Measurements from ENCODE around the gene RHBDL1.

The RHBDL1 gene

GRCh38 chr16:652454-653305 lies 22.8 kb upstream of the RHBDL1 start:
- DNase-seq (ENCODE audit: low read depth in 2 of 2) = no peak

- DNase-seq (ENCODE audit: low read depth in 2 of 2) = no peak
These were observed 21.4 kb upstream of the RHBDL1 start for GRCh38 chr16:654034-654433.

- DNase-seq (ENCODE audit: low read depth in 2 of 2) = no peak
These were observed 18.0 kb upstream of the RHBDL1 start for GRCh38 chr16:657487-657886.

- DNase-seq (ENCODE audit: low read depth in 2 of 2) = no peak
These were observed 16.5 kb upstream of the RHBDL1 start for GRCh38 chr16:658679-659571.

GRCh38 chr16:659618-660017 lies 15.9 kb upstream of the RHBDL1 start:
- no peak for DNase-seq (ENCODE audit: low read depth in 2 of 2)

GRCh38 chr16:660132-660458 lies 15.4 kb upstream of the RHBDL1 start:
- no peak for DNase-seq (ENCODE audit: low read depth in 2 of 2)

GRCh38 chr16:660459-661183 lies 14.8 kb upstream of the RHBDL1 start:
- DNase-seq (ENCODE audit: low read depth in 2 of 2) = peak in 1 of 2 experiments; percentile 57

GRCh38 chr16:661184-661821 lies 14.2 kb upstream of the RHBDL1 start:
- DNase-seq (ENCODE audit: low read depth in 2 of 2) = no peak

GRCh38 chr16:662095-662494 lies 13.4 kb upstream of the RHBDL1 start:
- DNase-seq (ENCODE audit: low read depth in 2 of 2) = no peak

- DNase-seq (ENCODE audit: low read depth in 2 of 2) = no peak
These were observed 12.9 kb upstream of the RHBDL1 start for GRCh38 chr16:662597-662996.

GRCh38 chr16:666572-666971 lies 8.9 kb upstream of the RHBDL1 start:
- DNase-seq (ENCODE audit: low read depth in 2 of 2) = no peak

- no peak for DNase-seq (ENCODE audit: low read depth in 2 of 2)
These were observed 8.2 kb upstream of the RHBDL1 start for GRCh38 chr16:667113-667779.

GRCh38 chr16:667780-668518 lies 7.5 kb upstream of the RHBDL1 start, which contains the start of gene RHOT2:
RHOT2 (plus strand) TSS chr16:668132; CDS start chr16:668200, 68 bp downstream.
- DNase-seq (ENCODE audit: low read depth in 2 of 2) = peak; percentile 83 to 91

GRCh38 chr16:668519-669171 lies 6.8 kb upstream of the RHBDL1 start:
- no peak for DNase-seq (ENCODE audit: low read depth in 2 of 2)

GRCh38 chr16:669666-670065 lies 5.8 kb upstream of the RHBDL1 start:
- no peak for DNase-seq (ENCODE audit: low read depth in 2 of 2)

GRCh38 chr16:670485-671352 lies 4.8 kb upstream of the RHBDL1 start:
- DNase-seq (ENCODE audit: low read depth in 2 of 2) = no peak

- no peak for DNase-seq (ENCODE audit: low read depth in 2 of 2)
These were observed 3.9 kb upstream of the RHBDL1 start for GRCh38 chr16:671353-672131.

GRCh38 chr16:672371-672770 lies 3.1 kb upstream of the RHBDL1 start:
- no peak for DNase-seq (ENCODE audit: low read depth in 2 of 2)

All from stimulated activated CD4-positive, alpha-beta T cell treated with anti-CD3 and anti-CD28 coated beads, Interleukin-12 subunit alpha, Interleukin-12 subunit beta, amount 100 ng/mL, for 24 hours (primary cell).